HepG2 (cell line): ENCODE results near the gene ANAPC1. TPM values are rescaled to one million over a fixed set of nuclear protein-coding genes. Genes with fewer than 3 reads are reported as not detected.

Experiments
- EEA1 ChIP-seq: sonication (generic); formaldehyde crosslinking; IDR thresholded peaks from 2 replicates; pipeline ENCODE4 v1.5.1; 2020; ENCODE audit warnings: mild to moderate bottlenecking, missing genetic modification reagents, borderline replicate concordance
- HDAC2 ChIP-seq: sonication (generic); formaldehyde crosslinking; IDR thresholded peaks from 2 replicates; pipeline ENCODE4 v1.4.0; 2020; ENCODE audit warnings: missing genetic modification reagents
- MED8 ChIP-seq: sonication (generic); formaldehyde crosslinking; IDR thresholded peaks from 2 replicates; pipeline ENCODE4 v1.8.1; 2023; ENCODE audit warnings: mild to moderate bottlenecking, missing genetic modification reagents; ENCODE audit not compliant: insufficient replicate concordance
- NFRKB ChIP-seq: fragments of 450-650 bp; IDR thresholded peaks from 2 replicates; pipeline ENCODE4 v1.6.1; 2017
- PAX8 ChIP-seq: sonication (generic); formaldehyde crosslinking; IDR thresholded peaks from 2 replicates; pipeline ENCODE4 v1.8.0; 2022; ENCODE audit warnings: mild to moderate bottlenecking, missing genetic modification reagents, borderline replicate concordance
- PHF21A ChIP-seq: sonication (generic); formaldehyde crosslinking; IDR thresholded peaks from 2 replicates; pipeline ENCODE4 v1.5.0; 2020; ENCODE audit warnings: mild to moderate bottlenecking, missing genetic modification reagents
- PLRG1 ChIP-seq: fragments of 450-650 bp; conservative IDR thresholded peaks from 2 replicates; pipeline ENCODE4 v1.6.1; 2016
- ZBTB20 ChIP-seq: sonication (generic); formaldehyde crosslinking; IDR thresholded peaks from 2 replicates; pipeline ENCODE4 v1.8.1; 2023; ENCODE audit warnings: missing genetic modification reagents, low read depth, mild to moderate bottlenecking, borderline replicate concordance
- ZNF230 ChIP-seq: sonication (generic); formaldehyde crosslinking; IDR thresholded peaks from 2 replicates; pipeline ENCODE4 v1.4.0; 2020; ENCODE audit warnings: mild to moderate bottlenecking, missing genetic modification reagents
- ZNF30 ChIP-seq: sonication (generic); formaldehyde crosslinking; IDR thresholded peaks from 2 replicates; pipeline ENCODE4 v1.5.0; 2020; ENCODE audit warnings: mild to moderate bottlenecking, missing genetic modification reagents
- ZNF383 ChIP-seq: sonication (generic); formaldehyde crosslinking; IDR thresholded peaks from 2 replicates; pipeline ENCODE4 v1.4.0; 2020; ENCODE audit warnings: missing genetic modification reagents, mild to moderate bottlenecking, borderline replicate concordance
- ZNF44 ChIP-seq: sonication (generic); formaldehyde crosslinking; IDR thresholded peaks from 2 replicates; pipeline ENCODE4 v1.5.1; 2020; ENCODE audit warnings: mild to moderate bottlenecking, missing genetic modification reagents
- ZNF660 ChIP-seq: sonication (generic); formaldehyde crosslinking; IDR thresholded peaks from 2 replicates; pipeline ENCODE4 v1.5.1; 2020; ENCODE audit warnings: mild to moderate bottlenecking, low read depth, missing genetic modification reagents, borderline replicate concordance
- ZNF749 ChIP-seq: sonication (generic); formaldehyde crosslinking; IDR thresholded peaks from 2 replicates; pipeline ENCODE4 v1.8.0; 2022; ENCODE audit warnings: mild to moderate bottlenecking, missing genetic modification reagents, moderate library complexity, borderline replicate concordance
- polyA plus RNA-seq, 8 experiments: library from polyadenylated mRNA; depleted of rRNA in 3 of 8; stranded (reverse) in 7 of 8; unstranded in 1 of 8; fragments of >200 nt; fragmentation: Illumina TruSeq in 4 of 8; extraction: Trizol in 4 of 8; gene quantifications; 2 replicates each; pipeline versions ENCODE4 v1.2.1 to v1.2.3, GENCODE V29; 2011 to 2016; ENCODE audit warnings: low read depth in 4 of 8, missing spikeins in 1 of 8, mixed read lengths in 1 of 8; ENCODE audit not compliant: insufficient read depth in 1 of 8
- total RNA-seq, 5 experiments: library from RNA; depleted of rRNA; stranded (reverse); fragments of >200 nt; fragmentation: Illumina TruSeq; extraction: Trizol; gene quantifications; 2 replicates each; pipeline ENCODE4 v1.2.3, GENCODE V29; 2016; ENCODE audit warnings: low read depth in 1 of 5
- TF ChIP-seq, protein P1 (sequence below): sonication (generic); formaldehyde crosslinking; IDR thresholded peaks from 2 replicates; pipeline ENCODE4 v1.4.0; 2020; ENCODE audit warnings: mild to moderate bottlenecking, missing genetic modification reagents
- TF ChIP-seq, protein P2 (sequence below): IDR thresholded peaks from 2 replicates; pipeline ENCODE4 v1.6.1; 2016; ENCODE audit warnings: low read depth, borderline replicate concordance
- TF ChIP-seq, protein P3 (sequence below): sonication (generic); formaldehyde crosslinking; IDR thresholded peaks from 2 replicates; pipeline ENCODE4 v1.4.0; 2020; ENCODE audit warnings: mild to moderate bottlenecking, missing genetic modification reagents, borderline replicate concordance
- TF ChIP-seq, protein P4 (sequence below): sonication (generic); formaldehyde crosslinking; IDR thresholded peaks from 2 replicates; pipeline ENCODE4 v1.4.0; 2020; ENCODE audit warnings: missing genetic modification reagents
- TF ChIP-seq, protein P5 (sequence below): sonication (generic); formaldehyde crosslinking; conservative IDR thresholded peaks from 2 replicates; pipeline ENCODE4 v1.8.0; 2022; ENCODE audit warnings: mild to moderate bottlenecking, moderate library complexity, missing genetic modification reagents

The ANAPC1 gene
- total and polyA plus RNA-seq, 2 of the 13 experiments (the other 11 are each of a cell fraction or from before 2014, with no cell fraction given), result 50.0 to 89.7 TPM

DNA sequence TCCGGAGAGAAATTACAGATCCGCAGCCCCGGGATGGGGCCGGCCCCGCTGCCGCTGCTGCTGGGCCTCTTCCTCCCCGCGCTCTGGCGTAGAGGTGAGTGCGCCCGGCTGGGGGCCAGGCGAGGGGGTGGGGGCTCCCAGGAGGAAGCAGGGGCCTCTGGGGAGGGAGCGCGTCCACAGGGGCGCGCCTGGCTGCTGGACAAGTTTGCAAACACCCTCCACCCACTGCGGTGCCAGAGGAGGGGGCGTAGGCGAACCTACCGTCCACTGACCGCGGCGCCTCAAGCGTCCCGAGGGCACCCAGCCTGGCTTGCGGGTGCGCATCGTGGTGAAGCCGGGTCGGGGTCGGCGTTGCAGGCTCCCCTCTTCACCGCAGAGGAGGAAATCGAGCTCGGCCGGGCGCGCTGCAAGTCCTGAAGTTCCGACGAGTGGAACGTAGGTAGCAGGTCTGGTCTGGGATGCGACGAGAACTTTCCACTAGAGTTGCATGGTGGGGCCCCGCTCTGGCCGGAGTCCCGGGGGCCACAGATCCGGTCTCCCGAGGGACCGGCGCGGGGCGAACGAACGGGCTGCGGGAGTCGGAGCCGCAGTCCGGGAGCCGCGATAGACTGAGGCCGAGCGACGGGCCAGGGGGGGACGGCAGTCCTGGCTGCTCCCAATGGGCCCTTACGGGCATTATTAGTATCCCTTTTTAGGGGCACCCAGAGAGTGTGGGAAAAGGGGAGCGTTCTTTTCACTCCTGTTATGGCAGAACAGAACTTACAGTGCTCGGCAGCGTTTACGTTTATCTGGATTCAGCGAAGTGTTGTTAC lies 14.9 kb upstream of the ANAPC1 start (continued):
- TF ChIP-seq PLRG1, result no peak
- no peak for TF ChIP-seq ZNF44 (CRISPR knock-in tag)
- TF ChIP-seq PAX8 (CRISPR knock-in tag), result no peak
- TF ChIP-seq, protein P1, sequence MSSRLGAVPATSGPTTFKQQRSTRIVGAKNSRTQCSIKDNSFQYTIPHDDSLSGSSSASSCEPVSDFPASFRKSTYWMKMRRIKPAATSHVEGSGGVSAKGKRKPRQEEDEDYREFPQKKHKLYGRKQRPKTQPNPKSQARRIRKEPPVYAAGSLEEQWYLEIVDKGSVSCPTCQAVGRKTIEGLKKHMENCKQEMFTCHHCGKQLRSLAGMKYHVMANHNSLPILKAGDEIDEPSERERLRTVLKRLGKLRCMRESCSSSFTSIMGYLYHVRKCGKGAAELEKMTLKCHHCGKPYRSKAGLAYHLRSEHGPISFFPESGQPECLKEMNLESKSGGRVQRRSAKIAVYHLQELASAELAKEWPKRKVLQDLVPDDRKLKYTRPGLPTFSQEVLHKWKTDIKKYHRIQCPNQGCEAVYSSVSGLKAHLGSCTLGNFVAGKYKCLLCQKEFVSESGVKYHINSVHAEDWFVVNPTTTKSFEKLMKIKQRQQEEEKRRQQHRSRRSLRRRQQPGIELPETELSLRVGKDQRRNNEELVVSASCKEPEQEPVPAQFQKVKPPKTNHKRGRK (CRISPR knock-in tag), result peak; percentile 59; the same call in 1 of the 2 replicates
- TF ChIP-seq, protein P2, sequence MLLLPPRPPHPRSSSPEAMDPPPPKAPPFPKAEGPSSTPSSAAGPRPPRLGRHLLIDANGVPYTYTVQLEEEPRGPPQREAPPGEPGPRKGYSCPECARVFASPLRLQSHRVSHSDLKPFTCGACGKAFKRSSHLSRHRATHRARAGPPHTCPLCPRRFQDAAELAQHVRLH (CRISPR knock-in tag), result peak; percentile 83
- no peak for TF ChIP-seq ZNF383 (CRISPR knock-in tag)
- no peak for TF ChIP-seq ZNF660 (CRISPR knock-in tag)
- TF ChIP-seq NFRKB, result no peak
- TF ChIP-seq, protein P3, sequence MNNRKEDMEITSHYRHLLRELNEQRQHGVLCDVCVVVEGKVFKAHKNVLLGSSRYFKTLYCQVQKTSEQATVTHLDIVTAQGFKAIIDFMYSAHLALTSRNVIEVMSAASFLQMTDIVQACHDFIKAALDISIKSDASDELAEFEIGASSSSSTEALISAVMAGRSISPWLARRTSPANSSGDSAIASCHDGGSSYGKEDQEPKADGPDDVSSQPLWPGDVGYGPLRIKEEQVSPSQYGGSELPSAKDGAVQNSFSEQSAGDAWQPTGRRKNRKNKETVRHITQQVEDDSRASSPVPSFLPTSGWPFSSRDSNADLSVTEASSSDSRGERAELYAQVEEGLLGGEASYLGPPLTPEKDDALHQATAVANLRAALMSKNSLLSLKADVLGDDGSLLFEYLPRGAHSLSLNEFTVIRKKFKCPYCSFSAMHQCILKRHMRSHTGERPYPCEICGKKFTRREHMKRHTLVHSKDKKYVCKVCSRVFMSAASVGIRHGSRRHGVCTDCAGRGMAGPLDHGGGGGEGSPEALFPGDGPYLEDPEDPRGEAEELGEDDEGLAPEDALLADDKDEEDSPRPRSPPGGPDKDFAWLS, result no peak
- peak; percentile 78 for TF ChIP-seq ZNF230 (CRISPR knock-in tag)
- TF ChIP-seq ZNF749 (CRISPR knock-in tag), result peak; percentile 77; the same call in 1 of the 2 replicates
- TF ChIP-seq ZBTB20 (CRISPR knock-in tag), result peak; percentile 83; the same call in 1 of the 2 replicates
- TF ChIP-seq, protein P4, sequence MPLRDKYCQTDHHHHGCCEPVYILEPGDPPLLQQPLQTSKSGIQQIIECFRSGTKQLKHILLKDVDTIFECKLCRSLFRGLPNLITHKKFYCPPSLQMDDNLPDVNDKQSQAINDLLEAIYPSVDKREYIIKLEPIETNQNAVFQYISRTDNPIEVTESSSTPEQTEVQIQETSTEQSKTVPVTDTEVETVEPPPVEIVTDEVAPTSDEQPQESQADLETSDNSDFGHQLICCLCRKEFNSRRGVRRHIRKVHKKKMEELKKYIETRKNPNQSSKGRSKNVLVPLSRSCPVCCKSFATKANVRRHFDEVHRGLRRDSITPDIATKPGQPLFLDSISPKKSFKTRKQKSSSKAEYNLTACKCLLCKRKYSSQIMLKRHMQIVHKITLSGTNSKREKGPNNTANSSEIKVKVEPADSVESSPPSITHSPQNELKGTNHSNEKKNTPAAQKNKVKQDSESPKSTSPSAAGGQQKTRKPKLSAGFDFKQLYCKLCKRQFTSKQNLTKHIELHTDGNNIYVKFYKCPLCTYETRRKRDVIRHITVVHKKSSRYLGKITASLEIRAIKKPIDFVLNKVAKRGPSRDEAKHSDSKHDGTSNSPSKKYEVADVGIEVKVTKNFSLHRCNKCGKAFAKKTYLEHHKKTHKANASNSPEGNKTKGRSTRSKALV (CRISPR knock-in tag), result peak; percentile 90
- TF ChIP-seq, protein P5, sequence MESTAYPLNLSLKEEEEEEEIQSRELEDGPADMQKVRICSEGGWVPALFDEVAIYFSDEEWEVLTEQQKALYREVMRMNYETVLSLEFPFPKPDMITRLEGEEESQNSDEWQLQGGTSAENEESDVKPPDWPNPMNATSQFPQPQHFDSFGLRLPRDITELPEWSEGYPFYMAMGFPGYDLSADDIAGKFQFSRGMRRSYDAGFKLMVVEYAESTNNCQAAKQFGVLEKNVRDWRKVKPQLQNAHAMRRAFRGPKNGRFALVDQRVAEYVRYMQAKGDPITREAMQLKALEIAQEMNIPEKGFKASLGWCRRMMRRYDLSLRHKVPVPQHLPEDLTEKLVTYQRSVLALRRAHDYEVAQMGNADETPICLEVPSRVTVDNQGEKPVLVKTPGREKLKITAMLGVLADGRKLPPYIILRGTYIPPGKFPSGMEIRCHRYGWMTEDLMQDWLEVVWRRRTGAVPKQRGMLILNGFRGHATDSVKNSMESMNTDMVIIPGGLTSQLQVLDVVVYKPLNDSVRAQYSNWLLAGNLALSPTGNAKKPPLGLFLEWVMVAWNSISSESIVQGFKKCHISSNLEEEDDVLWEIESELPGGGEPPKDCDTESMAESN (CRISPR knock-in tag), result peak; percentile 2; the same call in 1 of the 2 replicates
- peak; percentile 71 for TF ChIP-seq MED8 (CRISPR knock-in tag)
- TF ChIP-seq PHF21A, result no peak
- TF ChIP-seq EEA1 (CRISPR knock-in tag), result peak; percentile 97
- TF ChIP-seq HDAC2, result peak; percentile 53
- TF ChIP-seq ZNF30 (CRISPR knock-in tag), result 0 out of 2 replicates have a peak, but pooled peaks have one; percentile 72
